Fibroblast of lung (primary cell): ENCODE data around the gene LMO1.

Experiments used
- CTCF ChIP-seq, 2 donors: IDR thresholded peaks in 1 of 2; conservative IDR thresholded peaks in 1 of 2; 1 replicate in 1 of 2; 2 replicates in 1 of 2; pipeline ENCODE4 v1.5.1; 2011 to 2012; ENCODE audit warnings: low read length in 2 of 2, control low read depth in 1 of 2, inconsistent platforms in 1 of 2, low read depth in 1 of 2, mild to moderate bottlenecking in 1 of 2
- EZH2 ChIP-seq: IDR thresholded peaks from 2 replicates; pipeline ENCODE4 v1.5.1; 2012; ENCODE audit warnings: low read length, control low read depth, mild to moderate bottlenecking; ENCODE audit errors: missing control alignments

- TF ChIP-seq CTCF (conservative IDR thresholded peaks at IDR 0.05 in 1 of 2, IDR thresholded peaks at IDR 0.05 in 1 of 2; ENCODE audit: low read depth in 1 of 2, low read length in 2 of 2) (no peak), EZH2 (no peak)
These were observed 1.6 kb downstream of the LMO1 start for GRCh38 chr11:8261921-8262551.
